DMS153 (cell line): ENCODE results near the gene SLAMF6.
A peak's percentile ranks its signal among the peaks of the same experiment; 100 is the strongest.
"Not testable (repeated sequence)": the region's sequence is repeated elsewhere in the genome, so short reads cannot be mapped to it uniquely, and the experiment has no call there.

Experiments used
- DNase-seq: peaks from one replicate; lab custom pipeline; 2025; lab: John Stamatoyannopoulos, UW

The SLAMF6 gene

DNA sequence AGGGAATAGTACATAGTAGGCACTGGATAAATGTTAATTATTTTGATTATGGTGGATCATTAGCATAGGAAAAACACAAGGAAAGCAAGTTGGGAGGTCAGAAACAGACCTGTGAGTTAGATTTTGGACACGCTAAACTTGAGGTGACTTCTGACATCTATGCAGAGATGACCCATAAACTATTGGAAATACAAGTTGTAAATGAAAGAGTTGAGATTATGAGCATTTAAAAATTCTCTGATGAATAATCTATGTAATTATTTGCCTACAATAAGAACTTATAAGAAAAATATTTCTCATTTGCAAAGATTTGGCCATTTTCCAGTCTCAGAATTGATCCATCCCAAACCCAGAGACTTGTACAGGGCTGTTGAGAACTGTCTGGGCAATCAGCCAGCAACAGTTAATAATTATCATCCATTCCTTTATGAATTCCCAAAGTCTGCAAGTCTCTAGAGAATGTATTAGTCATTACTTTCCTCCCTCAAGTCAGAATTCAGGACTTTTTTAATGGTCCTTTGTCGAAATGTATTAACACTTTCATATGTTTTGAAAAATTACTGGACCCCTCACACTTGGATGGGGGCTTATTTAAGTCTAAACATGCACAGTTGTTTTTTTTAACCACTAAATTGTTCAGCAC lies 19.4 kb upstream of the SLAMF6 start:
- no peak for DNase-seq

DNA sequence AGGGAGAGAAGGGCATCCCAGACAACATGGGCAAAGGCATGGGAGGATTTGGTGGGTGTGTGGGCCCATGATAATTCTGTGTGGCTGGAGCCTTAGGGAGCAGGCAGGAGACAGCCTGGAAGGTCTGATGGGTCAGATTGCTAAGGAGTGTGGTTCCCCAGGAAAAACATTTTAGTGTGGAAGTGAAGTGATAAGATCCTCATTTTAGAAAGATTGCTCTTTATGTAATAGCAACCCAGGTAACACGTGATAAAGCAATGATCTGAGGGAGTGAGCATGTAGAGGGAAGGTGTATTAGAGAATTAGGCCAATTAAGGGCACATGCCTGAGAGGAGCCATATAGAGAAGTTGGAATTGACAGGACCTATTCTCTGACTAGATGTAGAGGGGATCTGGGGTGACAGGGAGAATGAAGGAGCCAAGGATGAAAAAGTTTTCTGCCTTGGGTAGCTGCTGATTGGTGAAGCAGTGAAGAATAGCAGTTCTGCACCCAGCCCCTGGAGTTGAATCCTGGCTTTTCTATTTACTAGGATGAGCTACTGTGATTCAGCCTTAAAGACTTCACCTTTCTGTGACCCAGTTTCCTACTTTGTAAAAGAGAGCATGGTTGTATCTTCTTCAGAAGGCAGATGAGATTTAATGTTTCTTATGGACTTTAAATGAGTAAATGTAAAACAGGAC lies 18.7 kb upstream of the SLAMF6 start:
- DNase-seq = no peak

DNA sequence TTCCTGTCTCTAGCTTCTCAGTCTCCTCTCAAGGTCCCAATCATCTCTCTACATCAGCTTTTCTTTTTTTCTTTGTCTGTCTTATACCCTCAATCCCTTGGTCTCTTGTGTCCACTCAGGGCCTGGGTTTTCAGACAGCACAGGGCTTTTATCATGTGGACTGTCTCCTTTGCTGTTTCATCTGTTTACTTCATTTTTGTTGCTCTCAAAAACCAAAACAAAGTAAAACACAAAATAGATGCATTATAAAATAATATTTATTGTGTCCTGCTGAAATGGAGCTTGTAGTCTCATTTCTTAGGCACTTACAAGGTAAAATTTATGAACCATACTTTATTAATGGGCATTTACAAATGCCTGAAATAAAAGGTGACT lies 17.8 kb upstream of the SLAMF6 start:
- DNase-seq = no peak

- peak; percentile 73 for DNase-seq
These were observed 17.2 kb upstream of the SLAMF6 start for GRCh38 chr1:160539990-160540858.

GRCh38 chr1:160539684-160539989 lies 16.6 kb upstream of the SLAMF6 start:
- DNase-seq = no peak

DNA sequence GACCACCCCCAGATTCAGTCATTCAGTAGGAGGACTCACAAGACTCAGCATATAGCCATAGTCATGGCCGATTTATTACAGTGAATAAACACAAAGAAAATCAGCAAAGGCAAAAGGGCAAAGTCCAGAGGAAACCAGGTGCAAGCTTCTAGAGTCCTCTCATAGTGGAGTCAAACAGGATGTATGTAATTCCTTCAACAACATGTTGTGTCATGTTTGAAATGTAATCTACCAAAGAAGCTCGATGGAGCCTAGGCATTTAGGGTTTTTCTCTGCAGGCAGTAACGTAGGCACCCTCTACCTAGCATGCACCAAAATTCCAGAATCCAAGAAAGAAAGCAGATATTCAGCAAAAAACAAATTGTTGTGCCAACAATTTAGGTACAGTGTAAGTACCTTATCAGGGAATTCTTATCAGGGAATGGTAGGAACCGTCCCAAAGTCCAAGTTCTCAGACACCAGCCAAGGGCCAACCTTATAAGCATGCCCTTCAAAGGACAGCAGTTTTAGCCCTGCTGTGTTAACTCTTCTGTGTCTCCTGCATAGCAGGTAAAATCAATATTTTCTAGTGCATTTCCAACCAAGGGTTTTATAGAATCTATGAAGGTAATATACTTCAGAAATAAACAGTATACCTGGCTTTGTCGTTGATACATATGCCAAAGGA lies 16.1 kb upstream of the SLAMF6 start:
- peak; percentile 68 for DNase-seq

DNA sequence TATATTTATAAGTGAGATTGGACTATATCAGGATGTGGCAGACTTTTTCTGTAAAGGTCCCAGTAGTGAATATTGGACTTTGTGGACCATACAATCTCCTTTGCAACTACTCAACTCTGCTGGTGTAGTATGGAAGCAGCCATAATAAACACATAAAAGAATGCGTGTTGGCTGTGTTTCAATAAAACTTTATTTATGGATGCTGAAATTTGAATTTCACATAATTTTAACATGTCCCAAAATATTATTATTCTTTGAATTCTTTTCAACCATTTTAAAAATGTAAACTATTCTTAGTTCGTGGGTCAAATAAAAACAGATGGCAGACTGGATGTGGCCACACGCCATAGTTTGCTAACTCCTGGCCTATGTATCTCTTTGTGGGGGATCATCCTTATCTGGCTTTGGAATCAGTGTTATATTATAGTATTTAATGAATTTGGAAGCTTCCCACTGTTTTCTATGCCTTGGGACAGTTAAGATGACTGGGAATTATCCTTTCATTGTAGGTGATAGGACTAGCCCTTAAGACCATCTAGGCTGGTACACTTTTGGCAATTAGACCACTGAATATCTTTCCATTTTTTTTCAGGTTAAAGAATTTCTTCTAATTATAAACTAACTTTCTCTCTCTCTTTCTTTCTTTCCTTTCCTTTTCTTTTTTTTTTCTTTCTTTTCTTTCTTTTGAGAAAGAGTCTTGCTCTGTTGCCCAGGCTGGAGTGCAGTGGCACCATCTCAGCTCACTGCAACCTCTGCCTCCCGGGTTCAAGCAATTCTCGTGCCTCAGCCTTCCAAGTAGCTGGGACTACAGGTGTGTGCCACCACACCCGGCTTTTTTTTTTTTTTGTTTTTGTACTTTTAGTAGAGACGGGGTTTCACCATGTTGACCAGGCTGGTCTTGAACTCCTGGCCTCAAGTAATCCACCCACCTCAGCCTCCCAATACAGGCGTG lies 14.9 kb upstream of the SLAMF6 start:
- no peak for DNase-seq

- DNase-seq = no peak
These were observed 12.0 kb upstream of the SLAMF6 start for GRCh38 chr1:160534823-160535605.

DNA sequence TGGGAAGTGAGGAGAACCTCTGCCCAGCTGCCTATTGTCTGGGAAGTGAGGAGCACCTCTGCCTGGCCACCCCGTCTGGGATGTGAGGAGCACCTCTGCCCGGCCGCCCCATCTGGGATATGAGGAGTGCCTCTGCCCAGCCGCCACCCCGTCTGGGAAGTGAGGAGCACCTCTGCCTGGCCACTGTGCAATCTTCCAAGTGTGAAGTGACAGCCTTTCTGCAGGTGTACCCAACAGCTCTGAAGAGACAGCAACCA lies 9.4 kb upstream of the SLAMF6 start:
- not testable (repeated sequence) for DNase-seq

DNA sequence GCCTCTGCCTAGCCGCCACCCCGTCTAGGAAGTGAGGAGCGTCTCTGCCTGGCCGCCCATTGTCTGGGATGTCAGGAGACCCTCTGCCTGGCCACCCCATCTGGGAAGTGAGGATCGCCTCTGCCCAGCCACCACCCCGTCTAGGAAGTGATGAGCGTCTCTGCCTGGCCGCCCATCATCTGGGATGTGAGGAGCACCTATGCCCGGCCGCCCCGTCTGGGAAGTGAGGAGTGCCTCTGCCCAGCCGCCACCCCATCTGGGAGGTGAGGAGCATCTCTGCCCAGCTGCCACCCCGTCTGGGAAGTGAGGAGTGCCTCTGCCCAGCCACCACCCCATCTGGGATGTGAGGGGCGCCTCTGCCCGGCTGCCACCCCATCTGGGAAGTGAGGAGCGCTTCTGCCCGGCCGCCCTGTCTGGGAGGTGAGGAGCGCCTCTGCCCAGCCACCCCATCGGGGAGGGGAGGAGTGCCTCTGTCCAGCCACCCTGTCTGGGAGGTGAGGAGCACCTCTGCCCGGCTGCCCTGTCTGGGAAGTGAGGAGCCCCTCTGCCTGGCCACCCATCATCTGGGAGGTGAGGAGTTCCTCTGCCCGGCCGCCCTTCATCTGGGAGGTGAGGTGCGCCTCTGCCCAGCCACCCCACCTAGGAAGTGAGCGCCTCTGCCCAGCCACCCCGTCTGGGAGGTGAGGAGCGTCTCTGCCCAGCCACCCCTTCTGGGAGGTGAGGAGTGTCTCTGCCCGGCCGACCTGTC lies 8.9 kb upstream of the SLAMF6 start:
- DNase-seq = not testable (repeated sequence)

DNA sequence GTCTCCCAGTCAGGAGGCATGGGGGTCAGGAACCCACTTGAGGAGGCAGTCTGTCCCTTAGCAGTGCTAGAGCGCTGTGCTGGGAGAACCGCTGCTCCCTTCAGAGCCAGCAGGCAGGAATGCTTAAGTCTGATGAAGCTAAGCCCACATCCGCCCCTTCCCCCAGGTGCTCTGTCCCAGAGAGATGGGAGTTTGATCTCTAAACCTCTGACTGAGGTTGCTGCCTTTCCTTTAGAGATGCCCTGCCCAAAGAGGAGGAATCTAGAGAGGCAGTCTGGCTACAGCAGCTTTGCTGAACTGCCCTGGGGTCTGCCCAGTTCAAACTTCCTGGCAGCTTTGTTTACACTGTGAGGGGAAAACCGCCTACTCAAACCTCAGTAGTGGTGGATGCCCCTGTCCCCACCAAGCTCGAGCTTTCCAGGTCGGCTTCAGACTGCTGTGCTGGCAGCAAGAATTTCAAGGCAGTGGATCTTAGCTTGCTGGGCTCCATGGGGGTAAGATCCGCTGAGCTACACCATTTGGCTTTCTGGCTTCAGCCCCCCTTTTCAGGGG lies 6.4 kb upstream of the SLAMF6 start:
- DNase-seq = not testable (repeated sequence)

GRCh38 chr1:160523789-160524188 lies 734 bp upstream of the SLAMF6 start:
- not testable (repeated sequence) for DNase-seq

GRCh38 chr1:160522136-160522535 lies 919 bp downstream of the SLAMF6 start:
- no peak for DNase-seq

DNA sequence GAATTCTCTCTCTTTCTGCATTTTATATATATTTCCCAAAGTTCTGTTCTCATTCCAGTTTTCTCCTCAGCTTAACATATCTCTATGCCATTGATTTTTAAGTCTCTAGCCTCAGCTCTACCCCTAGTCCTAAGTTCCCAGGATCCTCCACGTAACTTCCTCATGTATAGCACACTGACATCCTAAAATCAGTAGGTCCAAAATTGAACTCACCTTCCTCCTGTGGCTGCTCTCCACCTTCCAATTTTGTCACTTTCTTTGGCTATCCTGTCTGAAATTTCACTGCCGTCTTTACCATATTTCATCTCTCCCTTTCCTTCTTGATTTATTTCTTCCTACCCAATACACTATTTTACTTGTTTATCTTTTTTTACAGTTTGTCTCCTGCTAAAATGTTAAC lies 1.5 kb downstream of the SLAMF6 start:
- no peak for DNase-seq

DNA sequence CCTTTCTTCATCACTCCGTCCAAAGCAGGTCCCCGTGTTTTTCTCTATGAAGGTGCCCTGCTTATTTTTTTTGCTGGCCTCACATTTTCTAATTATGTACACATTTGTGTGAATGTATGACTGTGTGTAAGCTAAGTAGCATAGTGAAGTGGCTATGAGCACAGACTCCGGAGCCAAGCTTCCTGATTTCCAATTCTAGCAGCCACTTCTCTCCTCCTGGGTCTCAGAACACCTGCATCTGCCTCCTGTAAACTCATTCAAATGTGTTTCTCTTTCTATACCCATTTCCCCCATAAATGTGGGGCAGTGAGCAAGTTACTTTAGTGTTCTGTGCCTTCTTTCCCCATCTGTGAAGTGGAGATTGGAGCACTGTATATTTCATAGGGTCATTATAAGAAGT lies 2.1 kb downstream of the SLAMF6 start:
- DNase-seq = no peak

- DNase-seq = no peak
These were observed 2.5 kb downstream of the SLAMF6 start for GRCh38 chr1:160520582-160520981.

- no peak for DNase-seq
These were observed 3.2 kb downstream of the SLAMF6 start for GRCh38 chr1:160519642-160520435.

DNA sequence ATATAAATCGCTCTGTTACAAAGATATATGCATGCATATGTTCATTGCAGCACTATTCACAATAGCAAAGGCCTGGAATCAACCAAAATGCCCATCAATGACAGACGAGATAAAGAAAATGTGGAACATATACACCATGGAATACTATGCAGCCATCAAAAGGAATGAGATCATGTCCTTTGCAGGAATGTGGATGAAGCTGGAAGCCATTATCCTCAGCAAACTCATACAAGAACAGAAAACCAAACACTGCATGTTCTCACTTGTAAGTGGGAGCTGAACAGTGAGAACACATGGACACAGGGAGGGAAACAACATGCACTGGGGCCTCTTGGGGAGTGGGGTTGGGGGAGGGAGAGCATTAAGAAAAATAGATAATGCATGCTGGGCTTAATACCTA lies 5.5 kb downstream of the SLAMF6 start:
- DNase-seq = not testable (repeated sequence)

- not testable (repeated sequence) for DNase-seq
These were observed 7.1 kb downstream of the SLAMF6 start for GRCh38 chr1:160515908-160516307.
